Measurements from ENCODE around the gene NFKB2. TPM values are rescaled to one million over a fixed set of nuclear protein-coding genes. Genes with fewer than 3 reads are reported as not detected.

The NFKB2 gene
- total RNA-seq, 1 donor from 2014 or later, result 88.4 TPM

DNA sequence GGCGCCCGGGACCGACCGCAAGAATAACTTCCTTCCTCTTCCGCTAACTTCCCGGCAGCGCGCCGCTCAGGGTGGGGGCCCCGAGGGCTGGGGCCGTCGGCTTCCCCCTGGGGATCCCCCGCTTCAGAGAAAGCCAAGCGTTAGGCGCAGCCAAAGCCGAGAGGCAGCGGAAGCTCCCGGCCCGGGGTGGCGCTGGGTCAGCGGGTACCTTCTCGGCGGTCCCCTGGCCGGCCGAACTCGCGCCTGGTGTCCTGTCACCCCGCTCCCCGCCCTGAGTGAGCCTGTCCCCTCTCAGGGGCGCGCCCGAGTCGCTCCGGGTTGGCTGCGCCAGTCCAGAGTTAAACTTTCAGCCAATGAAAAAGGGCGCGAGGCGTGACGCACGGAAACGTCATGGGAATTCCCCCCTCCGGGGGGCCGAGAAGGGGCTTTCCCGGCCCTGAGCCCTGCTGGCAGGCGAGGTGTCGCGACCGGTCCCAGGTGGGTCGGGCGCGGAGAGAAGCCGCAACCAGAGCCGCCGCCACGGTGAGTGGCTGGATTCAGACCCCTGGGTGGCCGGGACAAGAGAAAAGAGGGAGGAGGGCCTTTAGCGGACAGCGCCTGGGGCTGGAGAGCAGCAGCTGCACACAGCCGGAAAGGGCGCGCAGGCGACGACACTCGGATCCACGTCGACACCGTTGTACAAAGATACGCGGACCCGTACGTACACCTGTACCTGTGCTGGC, 1.3 kb upstream of the NFKB2 start:
- peak; percentile 50 for DNase-seq (ENCODE audit: extremely low read depth, low read depth, low spot score)

DNA sequence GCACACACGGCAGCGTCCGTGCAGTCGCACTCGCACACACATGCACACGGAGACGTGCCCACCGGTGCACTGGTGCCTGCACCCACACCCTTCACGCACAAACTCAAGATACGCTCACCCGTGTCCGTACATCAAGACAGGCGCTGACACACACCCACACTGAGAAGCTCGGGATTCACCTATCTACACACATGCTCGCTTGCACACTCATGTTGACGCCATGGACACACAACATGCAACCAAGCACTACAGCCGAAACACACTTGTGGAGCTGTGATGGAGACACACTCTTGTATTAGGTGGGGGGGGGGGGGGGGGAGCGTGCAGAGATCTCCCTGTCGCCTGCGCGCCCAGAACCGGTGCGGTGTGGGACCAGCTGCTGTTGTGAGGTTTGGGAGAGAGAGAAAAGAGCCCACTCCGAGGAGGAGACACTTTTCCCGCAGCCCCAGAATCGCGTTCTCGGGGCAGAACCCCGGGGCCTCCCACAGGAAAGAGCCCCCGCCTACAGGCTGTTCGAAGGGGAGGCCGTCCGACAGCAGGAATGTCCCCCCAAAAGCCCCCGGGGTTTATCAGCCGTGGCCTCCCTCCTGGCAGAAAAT, 605 bp upstream of the NFKB2 start:
- no peak for DNase-seq (ENCODE audit: extremely low read depth, low read depth, low spot score)

DNA sequence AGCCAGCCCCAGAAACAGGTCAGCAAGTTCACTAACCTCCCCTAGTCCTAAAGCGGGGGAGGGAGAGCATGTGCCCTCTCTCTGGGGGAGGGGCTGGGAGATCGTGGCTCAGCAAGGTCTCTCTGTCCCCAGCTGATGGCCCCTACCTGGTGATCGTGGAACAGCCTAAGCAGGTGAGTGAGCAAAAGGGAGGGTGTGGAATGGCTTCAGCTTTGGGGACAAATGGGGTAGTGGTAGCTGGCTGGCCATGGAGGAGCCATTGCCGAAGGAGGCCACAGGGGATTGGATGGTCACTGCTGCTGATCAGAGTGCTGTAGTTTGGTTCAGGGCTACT, 779 bp downstream of the NFKB2 start:
- DNase-seq (ENCODE audit: extremely low read depth, low read depth, low spot score), result no peak

DNA sequence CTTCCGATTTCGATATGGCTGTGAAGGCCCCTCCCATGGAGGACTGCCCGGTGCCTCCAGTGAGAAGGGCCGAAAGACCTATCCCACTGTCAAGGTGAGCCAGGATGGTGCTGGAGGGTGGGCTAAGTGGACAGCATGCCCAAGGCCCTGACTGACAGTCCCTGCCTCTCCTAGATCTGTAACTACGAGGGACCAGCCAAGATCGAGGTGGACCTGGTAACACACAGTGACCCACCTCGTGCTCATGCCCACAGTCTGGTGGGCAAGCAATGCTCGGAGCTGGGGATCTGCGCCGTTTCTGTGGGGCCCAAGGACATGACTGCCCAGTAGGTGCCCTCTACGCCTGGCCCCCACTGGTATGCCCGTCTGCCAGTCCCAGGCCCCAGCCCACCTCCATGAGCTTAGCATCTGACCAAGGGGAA, 1.2 kb downstream of the NFKB2 start:
- DNase-seq (ENCODE audit: extremely low read depth, low read depth, low spot score), result no peak

DNA sequence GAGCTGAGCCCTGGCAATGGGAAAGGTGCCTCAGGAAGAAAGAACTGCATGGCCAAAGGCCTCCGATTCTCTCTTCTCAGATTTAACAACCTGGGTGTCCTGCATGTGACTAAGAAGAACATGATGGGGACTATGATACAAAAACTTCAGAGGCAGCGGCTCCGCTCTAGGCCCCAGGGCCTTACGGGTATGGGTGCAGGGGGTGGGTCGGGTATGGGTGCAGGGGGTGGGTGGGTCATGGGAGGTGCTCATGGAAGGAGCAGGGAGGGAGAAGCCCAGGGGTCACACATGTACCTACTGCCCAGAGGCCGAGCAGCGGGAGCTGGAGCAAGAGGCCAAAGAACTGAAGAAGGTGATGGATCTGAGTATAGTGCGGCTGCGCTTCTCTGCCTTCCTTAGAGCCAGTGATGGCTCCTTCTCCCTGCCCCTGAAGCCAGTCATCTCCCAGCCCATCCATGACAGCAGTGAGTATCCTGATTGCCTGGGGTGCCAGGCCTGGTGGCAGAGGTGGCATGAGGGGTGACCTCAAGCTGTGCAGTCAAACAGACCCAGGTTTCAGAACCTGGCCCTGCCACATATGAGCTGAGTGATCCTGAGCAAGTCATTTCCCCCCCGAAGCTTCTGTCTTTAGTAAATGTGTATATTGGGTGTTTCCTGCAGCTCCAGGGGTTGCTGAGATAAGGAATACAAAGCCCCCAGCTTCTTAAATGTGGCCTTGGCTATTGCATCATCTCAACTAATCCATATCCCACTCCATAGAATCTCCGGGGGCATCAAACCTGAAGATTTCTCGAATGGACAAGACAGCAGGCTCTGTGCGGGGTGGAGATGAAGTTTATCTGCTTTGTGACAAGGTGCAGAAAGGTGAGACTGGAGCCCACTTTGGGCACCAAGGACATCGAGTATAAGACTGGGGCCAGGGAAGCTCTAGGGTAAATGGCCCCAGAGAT, 2.0 kb downstream of the NFKB2 start:
- no peak for DNase-seq (ENCODE audit: extremely low read depth, low read depth, low spot score)

DNA sequence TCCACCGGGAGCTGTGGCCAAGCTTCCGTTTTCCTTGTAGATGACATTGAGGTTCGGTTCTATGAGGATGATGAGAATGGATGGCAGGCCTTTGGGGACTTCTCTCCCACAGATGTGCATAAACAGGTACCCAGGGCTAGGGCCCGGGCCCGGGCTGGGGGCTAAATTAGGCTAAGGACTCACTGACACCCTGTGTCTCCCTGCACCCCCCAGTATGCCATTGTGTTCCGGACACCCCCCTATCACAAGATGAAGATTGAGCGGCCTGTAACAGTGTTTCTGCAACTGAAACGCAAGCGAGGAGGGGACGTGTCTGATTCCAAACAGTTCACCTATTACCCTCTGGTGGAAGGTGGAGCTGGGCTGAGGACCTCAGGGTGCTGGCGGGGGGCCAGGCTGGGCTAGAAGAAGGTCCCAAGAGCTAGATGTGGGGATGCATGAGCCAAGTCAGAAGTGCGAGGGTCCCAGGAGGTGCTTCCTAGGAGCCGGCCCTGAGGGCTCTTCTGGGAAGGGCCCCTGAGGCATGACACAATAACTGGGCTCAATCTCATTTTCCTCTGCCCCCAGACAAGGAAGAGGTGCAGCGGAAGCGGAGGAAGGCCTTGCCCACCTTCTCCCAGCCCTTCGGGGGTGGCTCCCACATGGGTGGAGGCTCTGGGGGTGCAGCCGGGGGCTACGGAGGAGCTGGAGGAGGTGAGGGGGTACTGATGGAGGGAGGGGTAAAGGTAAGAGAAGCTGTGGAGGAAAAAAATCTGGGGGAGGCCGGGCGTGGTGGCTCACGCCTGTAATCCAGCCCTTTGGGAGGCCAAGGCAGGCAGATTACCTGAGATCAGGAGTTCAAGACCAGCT, 2.9 kb downstream of the NFKB2 start:
- DNase-seq (ENCODE audit: extremely low read depth, low read depth, low spot score), result no peak

DNA sequence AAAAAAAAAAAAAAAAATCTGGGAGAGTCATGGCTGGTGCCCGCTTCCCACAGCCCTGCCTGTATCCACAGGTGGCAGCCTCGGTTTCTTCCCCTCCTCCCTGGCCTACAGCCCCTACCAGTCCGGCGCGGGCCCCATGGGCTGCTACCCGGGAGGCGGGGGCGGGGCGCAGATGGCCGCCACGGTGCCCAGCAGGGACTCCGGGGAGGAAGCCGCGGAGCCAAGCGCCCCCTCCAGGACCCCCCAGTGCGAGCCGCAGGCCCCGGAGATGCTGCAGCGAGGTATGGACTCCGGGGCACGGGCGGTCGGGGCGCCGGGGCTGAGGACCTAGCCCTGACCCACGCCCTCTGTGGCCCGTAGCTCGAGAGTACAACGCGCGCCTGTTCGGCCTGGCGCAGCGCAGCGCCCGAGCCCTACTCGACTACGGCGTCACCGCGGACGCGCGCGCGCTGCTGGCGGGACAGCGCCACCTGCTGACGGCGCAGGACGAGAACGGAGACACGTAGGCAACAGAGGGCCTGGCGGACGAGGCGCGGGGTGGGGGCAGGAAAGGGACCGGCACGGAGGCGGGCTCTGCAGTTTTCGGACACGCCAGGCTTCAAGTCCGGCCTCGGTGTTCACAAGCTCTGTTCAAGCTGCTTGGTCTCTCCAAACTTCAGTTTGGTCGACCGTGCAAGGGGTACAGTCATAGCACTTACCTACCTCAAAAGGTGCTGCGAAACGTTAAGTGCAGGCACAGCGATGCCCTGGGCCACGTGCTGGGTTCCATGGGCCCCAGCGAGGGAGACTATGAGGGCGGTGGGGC, 3.9 kb downstream of the NFKB2 start:
- DNase-seq (ENCODE audit: extremely low read depth, low read depth, low spot score), result no peak

DNA sequence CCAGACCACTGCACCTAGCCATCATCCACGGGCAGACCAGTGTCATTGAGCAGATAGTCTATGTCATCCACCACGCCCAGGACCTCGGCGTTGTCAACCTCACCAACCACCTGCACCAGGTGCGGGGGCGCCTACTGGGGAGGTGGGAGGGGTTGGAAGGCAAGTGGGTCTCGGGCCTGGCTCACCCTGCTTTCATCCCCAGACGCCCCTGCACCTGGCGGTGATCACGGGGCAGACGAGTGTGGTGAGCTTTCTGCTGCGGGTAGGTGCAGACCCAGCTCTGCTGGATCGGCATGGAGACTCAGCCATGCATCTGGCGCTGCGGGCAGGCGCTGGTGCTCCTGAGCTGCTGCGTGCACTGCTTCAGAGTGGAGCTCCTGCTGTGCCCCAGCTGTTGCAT, 4.6 kb downstream of the NFKB2 start:
- DNase-seq (ENCODE audit: extremely low read depth, low read depth, low spot score), result no peak

DNA sequence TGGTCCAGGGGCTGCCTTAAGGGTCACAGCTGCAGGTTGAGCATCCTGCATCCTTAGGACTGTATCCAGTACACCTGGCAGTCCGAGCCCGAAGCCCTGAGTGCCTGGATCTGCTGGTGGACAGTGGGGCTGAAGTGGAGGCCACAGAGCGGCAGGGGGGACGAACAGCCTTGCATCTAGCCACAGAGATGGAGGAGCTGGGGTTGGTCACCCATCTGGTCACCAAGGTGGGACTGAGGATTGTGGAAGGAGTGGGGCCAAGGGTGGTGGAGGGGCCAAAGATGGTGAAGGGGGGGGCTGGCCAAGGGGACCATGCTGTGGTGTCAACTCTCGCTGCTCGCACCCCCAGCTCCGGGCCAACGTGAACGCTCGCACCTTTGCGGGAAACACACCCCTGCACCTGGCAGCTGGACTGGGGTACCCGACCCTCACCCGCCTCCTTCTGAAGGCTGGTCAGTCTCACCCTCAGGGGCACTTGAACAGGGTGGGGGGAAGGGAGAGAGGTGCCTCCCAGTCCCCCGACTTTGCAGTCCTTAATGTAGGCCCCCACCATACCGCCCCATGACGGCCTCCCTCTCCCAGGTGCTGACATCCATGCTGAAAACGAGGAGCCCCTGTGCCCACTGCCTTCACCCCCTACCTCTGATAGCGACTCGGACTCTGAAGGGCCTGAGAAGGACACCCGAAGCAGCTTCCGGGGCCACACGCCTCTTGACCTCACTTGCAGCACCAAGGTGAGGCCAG, 5.3 kb downstream of the NFKB2 start:
- no peak for DNase-seq (ENCODE audit: extremely low read depth, low read depth, low spot score)

DNA sequence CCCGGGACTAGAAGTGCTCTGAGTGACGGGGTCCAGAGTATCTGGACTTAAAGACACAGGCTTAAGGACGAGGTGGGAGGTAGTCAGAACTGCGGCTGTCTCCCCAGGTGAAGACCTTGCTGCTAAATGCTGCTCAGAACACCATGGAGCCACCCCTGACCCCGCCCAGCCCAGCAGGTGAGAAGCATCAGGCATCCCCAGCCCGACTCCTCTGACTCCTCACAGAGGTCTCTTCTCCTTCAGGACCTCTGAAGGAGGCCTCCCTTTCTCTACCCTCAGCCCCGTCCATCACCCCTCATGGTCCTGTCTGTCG, 5.8 kb downstream of the NFKB2 start:
- no peak for DNase-seq (ENCODE audit: extremely low read depth, low read depth, low spot score)

DNA sequence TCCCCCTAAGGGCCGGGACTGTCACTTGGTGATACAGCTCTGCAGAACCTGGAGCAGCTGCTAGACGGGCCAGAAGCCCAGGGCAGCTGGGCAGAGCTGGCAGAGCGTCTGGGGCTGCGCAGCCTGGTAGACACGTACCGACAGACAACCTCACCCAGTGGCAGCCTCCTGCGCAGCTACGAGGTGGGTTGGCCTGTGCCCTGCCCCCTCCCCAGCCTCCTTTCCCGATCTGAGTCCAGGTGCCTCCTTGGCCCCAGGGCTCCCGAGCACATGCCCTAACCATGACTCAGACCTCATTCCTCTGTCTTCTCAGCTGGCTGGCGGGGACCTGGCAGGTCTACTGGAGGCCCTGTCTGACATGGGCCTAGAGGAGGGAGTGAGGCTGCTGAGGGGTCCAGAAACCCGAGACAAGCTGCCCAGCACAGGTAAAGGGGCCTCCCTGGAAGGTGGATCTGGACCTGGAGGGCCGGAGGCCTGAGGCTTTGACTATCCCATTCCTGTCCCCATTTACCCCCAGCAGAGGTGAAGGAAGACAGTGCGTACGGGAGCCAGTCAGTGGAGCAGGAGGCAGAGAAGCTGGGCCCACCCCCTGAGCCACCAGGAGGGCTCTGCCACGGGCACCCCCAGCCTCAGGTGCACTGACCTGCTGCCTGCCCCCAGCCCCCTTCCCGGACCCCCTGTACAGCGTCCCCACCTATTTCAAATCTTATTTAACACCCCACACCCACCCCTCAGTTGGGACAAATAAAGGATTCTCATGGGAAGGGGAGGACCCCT, 6.4 kb downstream of the NFKB2 start:
- no peak for DNase-seq (ENCODE audit: extremely low read depth, low read depth, low spot score)

DNA sequence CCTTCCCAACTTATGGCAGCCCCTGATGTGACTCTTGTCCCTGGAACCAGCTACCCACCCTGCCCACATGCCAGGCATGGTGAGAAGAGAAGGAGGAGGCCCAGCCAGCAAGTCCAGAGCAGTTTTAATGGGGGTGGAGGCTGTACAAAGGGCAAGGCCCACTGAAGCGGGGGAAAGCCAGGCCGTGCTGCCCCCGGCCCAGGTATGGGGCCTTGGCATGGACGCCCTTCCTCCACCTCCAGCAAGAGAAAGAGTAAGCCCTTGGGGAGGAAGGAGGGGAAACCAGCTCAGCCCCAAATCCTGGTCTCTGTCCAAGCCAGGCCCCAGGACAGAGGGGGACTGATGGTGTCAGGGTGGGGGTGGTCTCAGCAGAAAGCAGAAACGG, 7.0 kb downstream of the NFKB2 start:
- DNase-seq (ENCODE audit: extremely low read depth, low read depth, low spot score), result no peak

DNA sequence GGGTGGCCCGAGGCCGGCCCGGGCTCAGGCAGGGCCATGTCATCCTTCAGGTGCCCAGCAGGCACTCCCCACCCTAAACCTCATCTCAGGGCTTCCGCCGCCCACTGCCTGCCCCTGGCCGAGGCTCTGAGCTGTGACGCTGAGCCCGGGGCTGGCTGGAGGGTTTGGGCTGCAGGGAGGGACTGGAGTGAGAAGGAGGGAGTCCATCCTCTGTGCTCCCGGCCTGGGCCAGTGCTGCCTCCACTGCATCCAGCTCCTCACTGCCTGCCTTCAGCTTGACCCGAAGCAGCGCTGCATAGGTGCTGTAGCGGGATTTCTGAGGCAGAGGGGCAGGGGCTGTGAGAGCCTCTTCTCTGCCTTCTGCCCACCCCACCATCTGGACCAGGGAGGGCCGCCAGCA, 7.6 kb downstream of the NFKB2 start:
- no peak for DNase-seq (ENCODE audit: extremely low read depth, low read depth, low spot score)

DNA sequence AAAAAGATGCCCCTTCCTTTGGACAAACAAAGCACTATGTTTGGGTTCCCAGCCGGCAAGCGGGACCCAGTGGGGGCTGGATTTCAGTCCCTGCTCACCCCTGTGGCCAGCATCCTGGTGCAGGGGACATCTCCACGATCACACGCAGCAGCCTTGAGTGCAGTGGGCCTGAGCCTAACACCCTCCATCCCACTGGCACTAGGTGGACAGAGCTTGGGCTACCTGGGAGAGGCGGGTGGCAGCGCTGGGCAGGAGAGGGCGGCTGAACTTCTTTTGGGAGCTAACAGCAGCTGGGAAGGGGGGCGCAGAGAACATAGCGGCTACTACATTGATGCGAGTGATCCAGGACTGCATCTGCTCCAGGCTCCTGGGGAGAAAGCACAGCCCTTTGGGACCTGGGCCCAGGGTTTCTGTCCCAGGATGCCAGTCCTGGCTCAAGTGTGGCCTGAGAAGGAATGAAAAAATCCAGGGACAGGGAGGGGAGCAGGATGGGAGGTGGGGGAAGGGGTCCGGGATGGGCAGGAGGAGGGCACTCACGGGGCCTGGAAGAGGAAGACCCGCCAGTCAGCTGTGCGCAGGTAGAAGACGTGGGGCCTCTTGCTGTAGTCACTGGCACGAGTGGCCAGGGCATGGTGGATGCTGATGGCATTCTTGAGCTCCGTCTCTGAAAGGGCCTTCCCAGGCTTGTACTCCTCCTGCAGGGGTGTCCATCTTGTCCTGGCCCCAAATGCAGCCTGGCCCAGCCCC, 9.0 kb downstream of the NFKB2 start:
- DNase-seq (ENCODE audit: extremely low read depth, low read depth, low spot score), result no peak

DNA sequence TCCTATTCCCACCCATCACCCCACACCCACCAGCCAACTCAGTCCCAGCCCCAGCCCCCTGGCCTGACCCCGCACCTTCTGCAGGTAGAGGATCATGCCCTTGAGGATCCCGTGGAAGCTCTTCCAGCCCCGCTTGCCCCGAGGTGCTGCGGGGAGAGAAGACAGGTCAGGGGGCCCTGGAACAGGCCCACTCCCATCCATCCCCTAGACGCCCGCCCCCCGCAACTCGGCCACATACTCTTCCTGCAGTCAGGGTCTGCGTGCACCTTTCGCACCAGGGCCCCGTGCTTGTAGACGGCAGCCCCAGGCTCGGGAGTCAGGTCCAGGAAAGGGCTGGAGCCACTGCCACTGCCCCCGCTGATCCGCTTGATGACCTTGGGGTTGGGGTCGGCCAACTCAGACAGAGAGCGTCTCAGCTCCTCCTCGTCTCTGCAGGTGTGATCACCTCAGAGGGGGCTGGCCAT, 9.6 kb downstream of the NFKB2 start:
- no peak for DNase-seq (ENCODE audit: extremely low read depth, low read depth, low spot score)

DNA sequence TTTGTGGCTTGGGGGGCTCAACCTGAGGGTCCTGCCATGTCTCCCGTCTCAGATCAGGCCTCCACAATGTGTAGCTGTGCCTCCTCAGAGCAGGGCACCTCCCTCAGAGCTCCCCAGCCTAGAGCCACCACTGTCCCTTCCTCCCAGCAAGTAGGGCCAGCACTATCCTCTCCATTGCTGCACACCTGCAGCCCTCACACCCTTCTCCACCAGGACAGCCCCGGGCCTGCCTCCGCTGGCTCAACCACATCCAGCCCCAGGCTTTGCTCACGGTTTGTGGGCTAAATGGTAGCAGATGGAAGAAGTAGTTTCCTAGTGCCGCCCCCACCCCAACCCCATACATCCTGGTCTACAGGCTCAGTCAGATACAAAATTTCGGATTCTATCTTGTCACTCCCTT, 10.1 kb downstream of the NFKB2 start:
- DNase-seq (ENCODE audit: extremely low read depth, low read depth, low spot score), result no peak

DNA sequence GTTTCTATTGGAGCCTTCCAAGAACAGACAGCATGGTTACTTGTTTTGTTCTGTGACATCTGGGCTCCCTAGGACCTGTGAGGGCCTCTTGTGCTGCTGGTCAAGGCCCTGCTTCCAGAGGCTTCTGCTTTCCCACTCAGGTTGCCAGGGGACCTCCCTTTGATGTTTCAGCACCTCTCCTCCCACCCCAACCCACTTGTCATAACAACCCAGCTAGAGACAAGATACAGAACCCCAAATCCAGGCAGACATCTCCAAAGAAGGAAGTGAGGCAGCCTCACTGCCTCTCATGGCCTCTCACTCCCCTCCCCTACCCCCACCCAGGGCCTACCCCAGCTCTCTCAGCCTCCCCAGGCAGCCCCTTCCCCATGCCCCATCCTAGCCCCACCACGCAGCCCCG, 11.3 kb downstream of the NFKB2 start:
- DNase-seq (ENCODE audit: extremely low read depth, low read depth, low spot score), result no peak

Data from glomerular endothelial cell (primary cell).